B cell (primary cell): Measurements from ENCODE around the gene NMT1. TPM values are rescaled to one million over a fixed set of nuclear protein-coding genes. Genes with fewer than 3 reads are reported as not detected.

Source experiments
- ATAC-seq: fragments of 200-7000 bp; cut with Tn5 transposase; one replicate; pipeline ENCODE4 v1.10.0; 2021; ENCODE audit warnings: low read depth, mild to moderate bottlenecking, moderate number of reproducible peaks, moderate library complexity
- CTCF ChIA-PET: fragments of 350-600 bp; sonication (Branson Sonifier 250); formaldehyde crosslinking; loops from one replicate; lab custom pipeline; 2021; ENCODE audit warnings: antibody characterized with exemption, inconsistent platforms; lab: Charles Lee
- POLR2A ChIA-PET: fragments of 350-600 bp; sonication (Branson Sonifier 250); formaldehyde crosslinking; loops from one replicate; lab custom pipeline; 2021; ENCODE audit warnings: antibody characterized with exemption; lab: Charles Lee
- DNase-seq: peaks from one replicate; pipeline ENCODE4 v3.0.0; 2013
- H2AFZ ChIP-seq: 2 replicates; pipeline ENCODE4 v1.6.1; 2012; ENCODE audit warnings: mild to moderate bottlenecking, low read depth, low read length; ENCODE audit not compliant: insufficient read depth, poor library complexity, severe bottlenecking
- H3K27ac ChIP-seq, 2 donors: 1 replicate in 1 of 2; 2 replicates in 1 of 2; pipeline ENCODE4 v1.5.1; 2012 to 2013; ENCODE audit warnings: low read length in 2 of 2, mild to moderate bottlenecking in 2 of 2, moderate library complexity in 1 of 2
- H3K27me3 ChIP-seq, 4 experiments: fragments of 200-600 bp in 1 of 4; sonication (generic) in 1 of 4; replicated peaks in 1 of 4; 1 replicate in 2 of 4; 2 replicates in 2 of 4; pipeline versions ENCODE4 v1.6.1 to v1.7.0; 2013 to 2016; ENCODE audit warnings: low read length in 3 of 4, mild to moderate bottlenecking in 2 of 4, mixed read lengths in 1 of 4, moderate library complexity in 1 of 4; ENCODE audit not compliant: insufficient read depth in 4 of 4, control insufficient read depth in 3 of 4; ENCODE audit errors: control extremely low read depth in 1 of 4
- H3K36me3 ChIP-seq, 2 experiments: replicated peaks in 1 of 2; 1 replicate in 1 of 2; 2 replicates in 1 of 2; pipeline versions ENCODE4 v1.6.1 to v1.7.1; 2013; ENCODE audit warnings: low read length in 1 of 2; ENCODE audit not compliant: insufficient read depth in 2 of 2, control insufficient read depth in 1 of 2; ENCODE audit errors: control extremely low read depth in 1 of 2, extremely low read depth in 1 of 2
- H3K4me1 ChIP-seq, 2 donors: fragments of 200-600 bp in 1 of 2; sonication (generic) in 1 of 2; 1 replicate in 1 of 2; 2 replicates in 1 of 2; pipeline versions ENCODE4 v1.5.1 to v1.6.1; 2013 to 2017; ENCODE audit warnings: low read length in 2 of 2; ENCODE audit not compliant: control insufficient read depth in 2 of 2, insufficient read depth in 2 of 2
- H3K4me2 ChIP-seq: replicated peaks from 2 replicates; pipeline ENCODE3; 2012; ENCODE audit warnings: mild to moderate bottlenecking, low read depth, low read length; ENCODE audit not compliant: poor library complexity, severe bottlenecking
- H3K4me3 ChIP-seq, 5 experiments: fragments of 200-600 bp in 1 of 5; sonication (generic) in 1 of 5; 1 replicate in 3 of 5; 2 replicates in 2 of 5; pipeline versions ENCODE4 v1.5.1 to v1.7.0; 2011 to 2016; ENCODE audit warnings: low read length in 4 of 5, mild to moderate bottlenecking in 4 of 5, low read depth in 2 of 5, control low read depth in 1 of 5, moderate library complexity in 1 of 5; ENCODE audit not compliant: insufficient read depth in 1 of 5; ENCODE audit errors: control extremely low read depth in 1 of 5, extremely low read depth in 1 of 5
- H3K79me2 ChIP-seq: fragments of 200-600 bp; sonication (generic); one replicate; pipeline ENCODE4 v1.6.0; 2016; ENCODE audit warnings: low read length; ENCODE audit not compliant: control insufficient read depth, insufficient read depth
- H3K9ac ChIP-seq: fragments of 200-600 bp; sonication (generic); 2 replicates; pipeline ENCODE4 v1.6.1; 2017; ENCODE audit warnings: mild to moderate bottlenecking, low read length, moderate library complexity
- H3K9me3 ChIP-seq, 3 donors: one replicate each; pipeline versions ENCODE4 v1.6.1 to v1.7.1; 2013; ENCODE audit warnings: low read length in 2 of 3; ENCODE audit not compliant: control insufficient read depth in 2 of 3, insufficient read depth in 1 of 3; ENCODE audit errors: control extremely low read depth in 1 of 3
- H4K20me1 ChIP-seq: 2 replicates; pipeline ENCODE4 v1.6.0; 2012; ENCODE audit warnings: mild to moderate bottlenecking, low read length; ENCODE audit not compliant: insufficient read depth, control insufficient read depth, poor library complexity, severe bottlenecking
- H3K27ac Mint-ChIP-seq: one replicate; pipeline ENCODE4 v1.8.0; 2021; ENCODE audit warnings: mixed read lengths
- H3K27me3 Mint-ChIP-seq: one replicate; pipeline ENCODE4 v1.8.0; 2021; ENCODE audit warnings: mixed read lengths
- H3K4me1 Mint-ChIP-seq: one replicate; pipeline ENCODE4 v1.8.0; 2021; ENCODE audit warnings: mixed read lengths
- H3K4me3 Mint-ChIP-seq: one replicate; pipeline ENCODE4 v1.8.0; 2021; ENCODE audit warnings: mixed read lengths
- H3K9me3 Mint-ChIP-seq: one replicate; pipeline ENCODE4 v1.8.0; 2022; ENCODE audit warnings: mixed read lengths; ENCODE audit not compliant: insufficient read depth
- CTCF ChIP-seq: fragments of 200-600 bp; IDR thresholded peaks from one replicate; pipeline ENCODE4 v1.8.0; 2022; ENCODE audit warnings: antibody characterized with exemption, mild to moderate bottlenecking
- EZH2 ChIP-seq: IDR thresholded peaks from 2 replicates; pipeline ENCODE4 v1.6.1; 2012; ENCODE audit warnings: borderline replicate concordance, low read depth, mild to moderate bottlenecking, moderate library complexity, low read length; ENCODE audit not compliant: insufficient read depth, poor library complexity, severe bottlenecking
- WGBS: methylation state at CpG from one replicate; pipeline ENCODE4 v1.1.5; 2013; ENCODE audit warnings: missing lambda C conversion rate; ENCODE audit not compliant: insufficient coverage; 5-methylcytosine and 5-hydroxymethylcytosine counted together
- intact Hi-C: fragments of 100-400 bp; cut with micrococcal nuclease; formaldehyde crosslinking; loops from one replicate; pipeline ENCODE4 v1.10.0; 2022
- polyA plus RNA-seq: library from polyadenylated mRNA; depleted of rRNA; stranded (reverse); fragments of >200 nt; gene quantifications from 2 replicates; pipeline ENCODE4 v1.2.3, GENCODE V29; 2012
- total RNA-seq, 2 donors: library from RNA; stranded (reverse); fragments of 120-200 nt in 1 of 2; gene quantifications; 1 replicate in 1 of 2; 2 replicates in 1 of 2; pipeline versions ENCODE4 v1.2.3 to v1.2.4, GENCODE V29; 2013 to 2022

Gene NMT1
- total and polyA plus RNA-seq, 2 donors (not counting 1 experiment from before 2014, with no cell fraction given): 30.1 to 134 TPM

- Mint-ChIP-seq H3K27me3 (no peaks in the 10 kb centered on the region), H3K4me3 (no peak overlapping the region), H3K9me3 (no peaks in the 10 kb centered on the region), H3K27ac (peak overlapping the region; percentile 11), H3K4me1 (peaks cover 5% of the 10 kb centered on the region)
- Histone ChIP-seq H3K4me1 (no peaks in the 10 kb centered on the region), H3K9ac (no peak overlapping the region), H3K36me3 (peaks cover 3 to 82% of the 10 kb centered on the region in 2 experiments), H3K4me2 (no peak overlapping the region), H3K27ac (no peak overlapping the region), H3K9me3 (no peaks in the 10 kb centered on the region), H3K27me3 (no peaks in the 10 kb centered on the region), H3K4me3 (no peak overlapping the region), H2AFZ (no peak overlapping the region), H4K20me1 (no peaks in the 10 kb centered on the region), H3K79me2 (no peaks in the 10 kb centered on the region)
- ATAC-seq (no peak), DNase-seq (no peak)
- WGBS: 92% methylated on average over 12 of the region's 12 CpGs
- intact Hi-C loops: no loop called here
- ChIA-PET POLR2A (interaction anchor here (0.6 kb wide), 1 partner anchor 8 kb away, joined by 3 read pairs; no protein-coding TSS in a partner anchor), CTCF (interaction anchor here (1.5 kb wide), 1 partner anchor 16 kb away, joined by 5 read pairs; no protein-coding TSS in a partner anchor)
- TF ChIP-seq EZH2 (no peak), CTCF (no peak)
These were observed 41.0 kb downstream of the NMT1 start for GRCh38 chr17:45101883-45102811.

GRCh38 chr17:45102856-45103255 lies 41.7 kb downstream of the NMT1 start:
- Histone ChIP-seq H3K36me3 (peaks cover 3 to 81% of the 10 kb centered on the region in 2 experiments), H3K9me3 (no peaks in the 10 kb centered on the region), H3K79me2 (no peaks in the 10 kb centered on the region), H3K4me3 (no peak overlapping the region), H4K20me1 (no peaks in the 10 kb centered on the region), H3K4me1 (no peaks in the 10 kb centered on the region), H3K4me2 (no peak overlapping the region), H3K9ac (no peak overlapping the region), H3K27me3 (no peaks in the 10 kb centered on the region), H3K27ac (no peak overlapping the region), H2AFZ (no peak overlapping the region)
- H3K27ac Mint-ChIP-seq: no peak overlapping the region
- H3K4me1 Mint-ChIP-seq: peaks cover 5% of the 10 kb centered on the region
- CTCF ChIA-PET: interaction anchor here (1.5 kb wide), 1 partner anchor 16 kb away, joined by 5 read pairs; no protein-coding TSS in a partner anchor
- intact Hi-C loops: no loop called here
- DNase-seq (no peak), ATAC-seq (no peak)
- no peaks in the 10 kb centered on the region for H3K9me3 Mint-ChIP-seq
- H3K27me3 Mint-ChIP-seq: no peaks in the 10 kb centered on the region
- POLR2A ChIA-PET: no interaction called here
- 94% methylated on average over 7 of the region's 9 CpGs for WGBS
- no peak overlapping the region for H3K4me3 Mint-ChIP-seq
- TF ChIP-seq EZH2 (no peak), CTCF (no peak)
